ENCODE measurements around the gene RNU5D-1. TPM values are rescaled to one million over a fixed set of nuclear protein-coding genes. Genes with fewer than 3 reads are reported as not detected.
A peak's percentile ranks its signal among the peaks of the same experiment; 100 is the strongest.

RNU5D-1 gene
- total RNA-seq, 1 experiment from 2014 or later = not detected

DNA sequence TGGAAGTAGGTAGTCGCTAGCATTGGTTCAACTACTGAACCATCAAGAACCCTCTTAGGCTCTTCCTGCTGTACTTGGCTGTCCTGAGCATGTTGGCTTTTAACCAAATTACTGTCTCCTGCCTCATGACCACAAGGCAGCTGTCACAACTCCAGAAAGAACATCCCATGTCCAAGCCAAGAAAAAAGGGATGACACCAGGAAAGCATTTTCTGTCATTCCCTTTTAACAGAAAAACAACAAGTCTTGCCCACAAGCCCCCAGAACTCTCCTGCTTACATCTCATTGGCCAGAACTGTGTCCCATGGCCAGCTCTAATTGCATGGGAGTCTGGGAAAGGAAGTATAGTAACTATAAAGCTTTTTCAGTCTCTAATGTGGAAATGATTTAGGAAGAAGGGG, 2.4 kb upstream of the RNU5D-1 start:
- peak; percentile 99 for DNase-seq (ENCODE audit: low read depth)

DNA sequence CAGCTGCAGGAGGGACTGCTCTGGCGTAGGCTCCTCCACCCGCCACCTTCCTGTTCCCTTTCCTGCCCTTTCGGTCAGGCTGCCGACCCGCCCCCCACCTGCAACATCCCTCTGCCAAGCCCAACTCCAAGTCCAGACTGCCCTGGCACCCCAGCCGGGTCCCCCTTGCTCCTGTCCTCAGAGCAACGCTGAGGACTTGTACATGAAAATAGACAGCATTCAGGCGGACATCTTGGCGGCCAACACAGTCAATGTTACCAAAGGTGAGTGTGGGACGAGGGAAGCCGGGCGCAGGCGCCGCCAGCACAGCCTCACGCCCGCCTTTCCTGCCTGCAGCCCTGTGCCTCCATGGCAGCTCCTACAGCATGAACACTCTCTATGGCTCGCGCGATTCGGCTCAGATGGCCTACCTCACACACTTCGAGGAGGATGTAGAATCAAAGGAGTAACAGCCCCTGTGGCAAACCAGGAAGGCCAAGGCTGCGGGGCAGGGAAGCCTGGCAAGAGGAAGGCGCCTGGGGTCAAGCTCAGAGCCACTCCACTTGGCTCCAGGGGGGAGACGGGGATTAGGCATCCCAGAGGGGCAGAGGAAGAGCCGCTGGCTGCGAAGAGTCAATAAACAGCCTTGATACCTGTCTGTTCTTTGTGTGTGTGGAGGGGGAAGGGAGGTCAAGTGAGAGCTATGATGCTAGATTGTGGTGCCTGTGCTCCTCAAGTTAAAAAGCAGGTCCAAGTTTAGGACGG, 5.8 kb downstream of the RNU5D-1 start:
- no peak for DNase-seq (ENCODE audit: low read depth)

GRCh38 chr1:44724296-44724954, 6.5 kb downstream of the RNU5D-1 start:
- DNase-seq (ENCODE audit: low read depth) = no peak

DNA sequence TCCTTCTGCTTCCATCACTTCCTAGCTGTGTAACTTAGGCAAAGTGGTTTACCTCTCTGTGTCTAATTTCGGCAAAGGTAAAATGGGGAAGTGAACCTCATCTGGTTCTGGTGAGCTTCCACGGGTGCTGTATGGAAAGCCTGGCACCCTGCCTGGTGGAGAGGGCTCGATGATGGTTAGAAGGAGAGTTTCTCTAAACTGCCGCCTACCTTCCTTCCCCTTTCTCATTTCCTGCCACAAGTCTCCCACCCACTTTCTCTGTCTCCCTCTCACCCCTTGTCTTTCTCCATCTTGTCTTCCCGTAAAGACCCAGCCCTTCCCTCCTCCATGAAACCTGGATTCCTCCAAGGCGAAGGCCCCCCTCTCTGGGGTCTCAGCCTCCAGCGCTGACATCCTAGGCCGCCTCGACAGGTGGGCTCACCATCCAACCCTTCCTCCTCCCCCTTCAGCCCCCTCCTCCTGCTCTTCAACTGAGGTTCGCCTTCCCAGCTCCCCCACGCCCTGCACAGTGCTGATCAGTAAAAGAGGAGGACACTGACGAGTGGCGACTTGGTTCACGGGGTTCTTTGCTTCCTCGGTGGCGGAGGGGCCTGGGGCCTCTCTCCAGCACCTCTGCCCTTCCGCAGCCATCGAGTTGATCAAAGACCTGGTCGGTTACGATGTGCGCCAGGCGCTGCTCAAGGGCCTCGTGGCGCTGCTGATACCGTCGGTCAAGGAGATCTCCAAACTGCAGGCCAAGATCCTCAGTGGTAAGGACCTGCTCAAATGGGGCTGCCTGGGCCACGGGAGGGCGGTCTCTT, 7.3 kb downstream of the RNU5D-1 start:
- no peak for DNase-seq (ENCODE audit: low read depth)

- DNase-seq (ENCODE audit: low read depth) = no peak
Observed at GRCh38 chr1:44723064-44723463, 7.9 kb downstream of the RNU5D-1 start.

DNA sequence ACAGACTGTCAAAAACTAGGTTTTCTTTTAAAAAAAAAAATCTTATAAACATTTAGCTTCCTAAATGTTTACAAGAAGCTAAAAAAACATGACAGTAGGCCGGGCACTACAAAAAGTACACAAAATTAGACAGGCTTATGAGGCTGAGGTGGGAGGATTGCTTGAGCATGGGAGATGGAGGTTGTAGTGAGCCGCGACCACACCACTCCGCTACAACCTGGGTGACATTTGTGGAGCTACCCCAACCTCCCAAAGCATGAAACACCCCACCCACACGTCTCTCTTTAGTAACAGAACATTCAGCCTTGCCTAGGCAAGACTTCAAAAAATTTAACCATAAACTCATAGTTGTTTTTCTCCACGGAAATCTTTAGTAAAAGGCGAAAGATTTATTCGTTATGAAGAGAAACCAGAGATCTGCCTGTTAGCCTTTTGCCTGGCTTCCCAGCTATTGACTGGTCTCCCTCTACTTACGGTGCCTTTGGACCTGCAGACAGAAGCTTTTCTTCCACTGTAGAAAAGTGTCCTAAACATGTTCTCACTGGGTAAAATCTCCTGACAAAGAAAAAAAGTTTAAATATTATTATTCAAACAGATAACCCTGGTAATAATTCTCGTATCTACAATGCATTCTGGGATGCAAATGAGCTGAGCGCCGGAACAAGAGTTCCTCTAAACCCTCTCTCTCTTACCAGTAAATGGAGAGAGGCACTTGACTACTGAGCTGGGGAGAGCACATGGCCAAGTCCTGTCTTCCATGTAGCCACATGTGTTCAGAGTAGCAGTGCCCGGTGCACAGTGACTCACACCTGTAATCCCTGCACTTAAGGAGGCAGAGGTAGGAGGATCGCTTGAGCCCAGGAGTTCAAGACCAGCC, 9.2 kb downstream of the RNU5D-1 start:
- DNase-seq (ENCODE audit: low read depth) = peak; percentile 97

- DNase-seq (ENCODE audit: low read depth) = no peak
Observed at GRCh38 chr1:44720281-44720680, 10.7 kb downstream of the RNU5D-1 start.

GRCh38 chr1:44719318-44719717, 11.7 kb downstream of the RNU5D-1 start:
- no peak for DNase-seq (ENCODE audit: low read depth)

GRCh38 chr1:44718091-44718490, 12.9 kb downstream of the RNU5D-1 start:
- DNase-seq (ENCODE audit: low read depth) = no peak

DNA sequence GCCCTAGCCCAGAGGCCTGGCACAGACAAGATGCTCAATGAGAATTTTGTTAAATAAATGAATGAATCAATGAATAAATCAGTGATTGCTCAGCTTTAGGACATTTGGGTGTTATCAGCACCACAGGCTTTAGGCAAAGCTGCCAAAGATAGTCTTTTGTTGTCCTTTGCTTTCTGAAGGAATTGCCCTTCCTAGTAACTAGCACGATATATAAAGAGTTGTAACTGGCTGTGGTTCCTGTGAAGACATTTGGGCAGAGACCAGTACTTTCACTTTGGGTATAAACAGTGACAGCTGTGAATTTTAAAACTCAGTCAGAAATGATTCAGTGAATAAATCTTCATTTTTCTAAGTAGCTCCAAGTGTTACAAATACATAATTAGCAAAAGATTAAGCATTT, 13.3 kb downstream of the RNU5D-1 start:
- peak; percentile 26 for DNase-seq (ENCODE audit: low read depth)

DNA sequence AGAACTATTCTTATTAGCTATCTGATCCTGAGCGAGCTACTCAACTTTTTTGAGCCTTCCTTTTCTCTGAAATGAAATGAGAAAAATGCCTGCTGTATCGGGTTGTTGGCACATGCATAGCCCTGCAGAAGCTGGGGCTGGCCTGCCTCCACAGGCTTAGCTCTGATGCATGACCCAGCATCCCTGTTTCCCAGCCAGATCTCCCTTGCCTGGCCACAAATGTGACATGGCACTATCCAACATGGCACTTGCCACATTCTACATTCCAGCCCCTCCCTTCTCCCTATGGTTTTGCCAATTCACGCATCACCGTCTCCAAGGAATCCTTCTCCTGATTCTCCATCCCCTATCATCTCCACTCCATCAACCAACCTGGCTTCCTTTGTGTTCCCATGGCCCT, 13.8 kb downstream of the RNU5D-1 start:
- DNase-seq (ENCODE audit: low read depth) = no peak

GRCh38 chr1:44714944-44715571, 15.9 kb downstream of the RNU5D-1 start:
- peak; percentile 67 for DNase-seq (ENCODE audit: low read depth)

GRCh38 chr1:44714532-44714931, 16.4 kb downstream of the RNU5D-1 start:
- no peak for DNase-seq (ENCODE audit: low read depth)

DNA sequence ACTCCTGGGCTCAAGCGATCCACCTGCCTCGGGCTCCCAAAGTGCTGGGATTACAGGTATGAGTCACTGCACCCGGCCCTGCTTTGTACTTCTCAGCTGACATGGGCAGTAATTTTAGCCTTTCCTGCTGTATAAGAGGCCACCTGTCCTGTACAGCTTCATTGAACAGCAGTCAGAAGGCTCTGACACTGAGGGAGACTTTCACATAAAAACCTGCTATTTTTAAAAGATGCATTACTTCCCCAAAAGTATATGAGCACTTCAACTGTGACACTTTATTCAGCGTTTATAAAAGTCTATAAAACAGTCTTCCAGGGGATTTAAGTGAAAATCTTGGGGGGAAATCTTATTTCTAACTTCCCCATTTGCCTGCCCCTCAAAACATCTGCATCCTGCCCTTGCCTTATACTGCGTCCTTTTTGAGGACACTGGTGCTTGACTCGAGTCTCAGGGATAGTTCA, 17.6 kb downstream of the RNU5D-1 start:
- peak; percentile 38 for DNase-seq (ENCODE audit: low read depth)

DNA sequence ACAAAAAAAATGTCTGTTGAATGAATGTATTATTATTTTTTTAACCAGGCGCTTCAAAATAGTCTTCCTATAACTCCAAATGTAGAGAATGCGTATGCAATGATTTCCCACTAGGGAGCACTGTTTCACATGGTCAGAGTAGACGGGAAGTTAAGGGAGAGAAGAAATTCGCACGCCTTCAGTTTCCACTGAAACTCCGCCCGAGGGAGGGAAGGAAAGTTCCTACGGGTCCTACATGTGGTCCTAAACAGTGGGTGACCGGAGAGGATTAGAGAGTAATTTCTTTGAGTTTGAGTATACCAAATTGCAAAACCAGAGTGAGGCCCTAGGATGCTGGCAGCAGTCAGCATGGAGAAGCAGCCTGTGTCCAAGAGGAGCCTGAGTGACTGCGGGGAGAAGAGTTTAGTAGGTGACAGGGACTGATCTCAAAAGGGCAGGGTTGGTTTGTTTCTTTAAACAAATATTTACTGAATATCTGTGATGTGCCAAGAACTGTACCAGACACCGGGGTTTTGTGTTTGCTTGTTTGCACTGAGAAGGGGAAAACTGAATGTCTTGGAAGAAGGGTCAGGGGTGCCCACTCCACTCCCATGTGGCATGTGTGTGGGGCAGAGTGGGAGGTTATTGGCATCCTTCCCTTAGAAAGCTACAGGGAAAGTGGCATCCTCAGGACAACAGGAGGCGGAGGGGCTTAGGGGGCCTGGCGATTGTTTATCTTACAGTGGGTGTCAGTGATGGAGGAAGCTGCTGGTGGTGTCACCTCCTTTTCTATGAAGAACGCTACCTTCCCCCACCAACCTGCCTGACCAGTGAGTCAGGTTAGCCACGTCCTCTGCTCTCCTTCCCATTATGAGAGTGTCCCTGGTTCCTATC, 22.8 kb downstream of the RNU5D-1 start:
- DNase-seq (ENCODE audit: low read depth) = peak; percentile 72

GRCh38 chr1:44707112-44707881, 23.7 kb downstream of the RNU5D-1 start:
- DNase-seq (ENCODE audit: low read depth) = peak; percentile 84

DNA sequence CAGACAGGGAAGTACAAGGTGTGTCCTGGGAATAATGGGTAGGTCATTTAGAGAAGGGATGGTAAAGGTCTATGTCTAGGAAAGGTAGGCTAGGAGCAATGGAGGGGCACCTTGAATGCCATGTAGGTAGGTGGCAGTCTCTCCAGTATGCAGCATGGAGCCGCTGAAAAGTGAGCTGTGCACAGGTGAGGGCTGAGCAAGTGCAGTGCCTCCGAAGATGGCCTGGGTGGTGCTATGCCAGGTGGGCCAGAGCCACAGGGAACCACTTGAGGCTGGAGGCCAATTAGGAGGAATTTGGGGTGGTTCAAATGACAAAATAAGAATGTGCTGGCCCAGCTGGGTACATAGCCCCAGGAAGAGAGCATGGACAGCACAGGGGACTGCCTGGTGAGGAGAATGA, 25.0 kb downstream of the RNU5D-1 start:
- no peak for DNase-seq (ENCODE audit: low read depth)

DNA sequence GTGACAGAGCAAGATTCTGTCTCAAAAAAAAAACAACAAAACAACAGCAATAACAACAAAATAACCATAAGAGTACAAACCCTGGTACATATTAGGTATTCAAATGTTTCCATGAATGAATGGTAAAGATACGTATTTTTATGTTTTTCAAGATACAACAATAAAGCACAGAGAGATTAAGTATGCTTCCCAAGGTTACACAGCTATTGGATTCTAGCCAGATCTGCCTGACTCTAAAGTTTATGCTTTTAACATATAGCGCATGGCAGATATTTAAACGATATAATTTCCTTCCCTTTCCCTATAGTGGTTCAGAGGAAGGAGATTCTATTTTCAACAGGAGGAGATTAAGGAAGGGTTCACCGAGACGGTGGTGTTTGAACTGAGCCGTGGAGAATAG, 25.5 kb downstream of the RNU5D-1 start:
- DNase-seq (ENCODE audit: low read depth) = no peak

- DNase-seq (ENCODE audit: low read depth) = no peak
Observed at GRCh38 chr1:44701141-44701573, 29.8 kb downstream of the RNU5D-1 start.
